GM21515 (cell line): ENCODE measurements around the gene COL18A1.

Source experiments
- ATAC-seq: cut with Tn5 transposase; IDR thresholded peaks from one replicate; pipeline ENCODE4 v1.9.1; 2021; ENCODE audit not compliant: unreplicated experiment

Gene COL18A1

DNA sequence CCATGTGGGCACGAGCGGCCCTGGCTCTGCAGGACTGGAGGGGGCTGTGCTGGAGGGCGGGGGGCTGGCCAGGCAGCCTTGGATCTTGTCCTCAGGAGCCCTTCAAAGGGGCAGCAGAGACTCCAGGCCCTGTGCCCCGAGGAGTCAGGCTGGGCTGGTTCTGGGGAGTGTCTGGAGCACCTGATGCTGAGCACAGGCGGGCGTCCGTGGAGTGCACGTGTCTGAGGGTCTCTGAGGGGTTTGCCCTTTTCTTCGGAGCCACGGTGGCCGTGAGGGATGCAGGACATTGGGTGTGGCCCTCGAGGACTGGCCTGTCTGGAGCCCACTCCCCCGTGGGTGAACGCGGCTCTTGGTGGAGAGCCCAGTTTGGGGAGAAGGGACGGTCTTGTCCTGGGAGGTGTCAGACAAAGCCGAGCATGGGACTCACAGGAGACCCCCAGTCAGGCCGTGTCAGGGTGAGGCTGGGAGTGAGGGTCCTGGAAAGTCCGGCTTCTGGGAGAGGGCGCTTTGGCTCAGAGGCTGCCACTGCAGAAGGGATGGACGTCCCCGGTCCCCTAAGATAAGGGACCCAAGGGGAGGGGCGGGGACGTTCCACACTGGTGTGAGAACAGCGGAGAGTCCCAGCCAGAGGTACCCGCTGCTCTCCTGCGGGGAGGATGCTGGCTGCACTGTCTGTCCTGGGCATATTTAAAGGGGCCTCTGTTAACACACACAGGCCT is 60.8 kb downstream of the COL18A1 start:
- ATAC-seq, result no peak

DNA sequence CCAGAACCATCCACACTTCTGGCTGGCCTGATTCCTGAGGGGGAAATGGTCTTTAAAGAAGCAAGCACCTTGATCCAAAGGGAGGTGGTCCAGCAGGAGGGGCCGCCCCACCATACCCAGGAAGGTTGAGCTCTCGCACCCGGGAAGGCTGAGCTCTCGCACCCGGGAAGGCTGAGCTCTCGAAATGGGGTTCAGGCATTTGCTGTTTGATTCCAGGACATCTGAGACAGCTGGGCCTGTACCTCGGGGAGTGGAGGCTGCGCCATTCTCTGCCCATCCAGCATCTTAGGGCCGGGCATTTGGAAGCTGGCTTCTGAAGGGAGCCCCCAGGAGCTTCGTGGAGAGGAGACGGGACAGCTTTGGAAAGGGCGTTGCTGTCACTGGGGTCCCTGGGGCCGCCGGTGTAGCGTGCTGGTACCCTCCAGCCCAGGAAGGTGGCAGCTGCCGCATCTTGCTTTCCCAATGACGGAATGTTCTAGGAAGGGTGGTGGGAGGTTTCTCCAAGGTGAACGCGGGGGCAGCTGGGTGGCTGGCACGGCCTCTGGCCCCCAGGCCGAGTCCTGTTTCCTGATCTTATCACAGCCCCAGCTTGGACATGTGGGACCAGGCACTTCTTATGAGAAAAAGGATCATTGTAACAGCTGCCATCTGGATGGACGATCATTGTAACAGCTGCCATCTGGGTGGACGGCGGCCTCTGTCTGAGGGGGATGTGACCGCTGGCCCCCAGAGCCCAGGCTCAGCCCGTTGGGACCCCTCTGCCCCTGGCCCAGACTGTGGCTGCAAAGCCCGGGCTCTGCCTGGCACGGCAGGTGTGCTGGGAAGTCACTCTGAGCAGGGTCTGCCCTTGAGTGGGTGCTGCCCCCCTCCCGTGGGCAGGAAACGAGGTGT is 61.6 kb downstream of the COL18A1 start:
- ATAC-seq, result no peak

DNA sequence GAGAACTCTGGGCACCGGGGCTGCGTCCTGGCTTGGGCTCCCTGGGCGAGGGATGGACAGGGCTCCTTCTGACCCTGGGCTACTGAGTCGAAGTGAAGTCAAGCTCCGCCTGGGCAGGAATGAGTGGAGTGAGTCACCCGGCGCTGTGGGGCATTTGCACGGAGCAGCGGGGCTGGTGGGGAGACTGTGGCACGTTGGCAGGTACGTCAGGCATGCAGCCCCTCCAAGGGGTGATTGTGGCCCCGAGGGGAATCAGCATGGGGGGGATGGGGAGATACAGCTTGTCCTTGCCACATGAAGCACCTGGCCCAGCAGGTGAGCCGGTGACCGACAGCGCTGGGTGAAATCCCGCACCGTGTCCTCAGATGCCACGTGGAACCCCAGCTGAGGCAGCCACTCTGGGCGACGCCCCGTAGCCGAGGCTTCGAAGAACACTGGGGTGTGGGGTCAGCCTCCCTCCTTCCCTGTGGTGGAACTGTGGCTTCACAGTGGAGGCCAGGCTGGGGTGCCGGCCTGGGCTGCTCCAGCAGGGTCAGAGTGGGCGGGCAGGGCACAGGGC is 62.3 kb downstream of the COL18A1 start:
- no peak for ATAC-seq

DNA sequence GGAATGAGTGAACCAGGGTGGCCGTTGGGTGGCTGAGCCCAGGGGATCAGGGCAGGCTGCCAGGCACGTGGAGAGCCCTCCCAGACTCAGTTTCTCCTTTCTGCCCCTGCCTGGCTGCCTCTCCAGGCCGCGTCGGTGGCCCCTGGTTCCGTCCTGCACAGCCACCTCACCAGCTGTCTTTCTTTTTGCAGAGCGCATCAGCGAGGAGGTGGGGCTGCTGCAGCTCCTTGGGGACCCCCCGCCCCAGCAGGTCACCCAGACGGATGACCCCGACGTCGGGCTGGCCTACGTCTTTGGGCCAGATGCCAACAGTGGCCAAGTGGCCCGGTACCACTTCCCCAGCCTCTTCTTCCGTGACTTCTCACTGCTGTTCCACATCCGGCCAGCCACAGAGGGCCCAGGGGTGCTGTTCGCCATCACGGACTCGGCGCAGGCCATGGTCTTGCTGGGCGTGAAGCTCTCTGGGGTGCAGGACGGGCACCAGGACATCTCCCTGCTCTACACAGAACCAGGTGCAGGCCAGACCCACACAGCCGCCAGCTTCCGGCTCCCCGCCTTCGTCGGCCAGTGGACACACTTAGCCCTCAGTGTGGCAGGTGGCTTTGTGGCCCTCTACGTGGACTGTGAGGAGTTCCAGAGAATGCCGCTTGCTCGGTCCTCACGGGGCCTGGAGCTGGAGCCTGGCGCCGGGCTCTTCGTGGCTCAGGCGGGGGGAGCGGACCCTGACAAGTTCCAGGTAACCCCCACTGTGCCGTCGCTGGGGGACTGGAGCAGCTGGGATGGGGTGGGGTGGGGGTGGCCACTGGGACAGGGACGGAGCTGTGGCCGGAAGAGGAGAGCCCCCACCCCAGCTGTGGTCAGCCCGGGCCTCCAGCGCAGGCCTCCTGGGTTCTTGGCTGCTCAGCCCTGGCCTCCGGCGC is 63.3 kb downstream of the COL18A1 start:
- no peak for ATAC-seq

DNA sequence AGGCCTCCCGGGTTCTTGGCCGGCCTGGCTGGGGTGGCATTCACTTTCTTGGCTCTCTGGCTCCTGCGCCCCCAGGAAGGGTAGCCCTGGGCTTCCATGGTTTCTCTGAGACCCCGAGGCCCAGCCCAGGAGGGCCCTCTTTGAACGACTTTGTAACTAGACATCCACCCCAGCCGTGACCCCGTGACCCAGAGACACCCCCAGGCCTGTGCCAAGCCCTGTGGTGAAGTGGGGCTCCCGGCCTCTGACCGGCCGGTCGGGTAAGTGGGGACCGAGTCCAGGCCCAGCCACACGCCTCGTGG is 64.0 kb downstream of the COL18A1 start:
- ATAC-seq, result no peak

DNA sequence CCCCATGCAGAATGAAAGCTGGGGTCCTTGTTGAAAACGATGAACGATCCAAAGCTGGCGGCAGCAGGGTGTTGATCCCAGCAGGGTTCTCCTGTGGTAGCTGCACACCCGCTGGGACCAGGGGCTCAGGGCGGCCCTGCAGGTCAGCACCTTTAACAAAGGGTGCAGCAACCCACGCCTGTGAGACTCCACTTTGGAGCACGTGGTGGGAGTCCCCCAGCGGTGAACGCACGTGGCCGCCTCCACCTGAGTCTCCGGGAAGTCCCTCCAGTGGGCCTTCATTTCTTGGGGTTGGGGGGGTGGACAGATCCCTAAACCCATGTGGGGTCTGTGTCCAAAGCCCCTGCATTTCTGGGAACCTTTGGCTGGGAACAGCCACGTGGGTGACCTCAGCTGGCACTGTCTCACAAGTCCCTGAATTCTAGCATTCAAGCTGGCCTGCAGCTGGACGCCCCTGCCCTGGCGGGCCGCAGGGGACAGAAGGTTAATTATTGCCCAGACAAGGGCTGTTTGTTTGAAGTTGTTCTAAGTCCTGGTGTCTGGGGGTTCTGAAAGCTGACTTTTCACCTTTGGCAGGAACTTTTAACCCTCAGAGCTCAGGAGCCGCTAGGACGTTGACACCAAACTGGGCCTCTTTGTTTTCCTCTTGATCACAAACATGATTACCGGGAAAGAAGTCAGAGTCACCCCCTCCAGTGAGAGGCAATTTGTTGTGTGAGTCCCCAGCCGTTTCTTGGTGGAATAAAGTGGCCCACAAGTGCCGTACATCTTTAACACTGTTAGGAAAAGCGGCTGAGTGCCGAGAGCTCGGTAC is 64.5 kb downstream of the COL18A1 start:
- ATAC-seq, result no peak

DNA sequence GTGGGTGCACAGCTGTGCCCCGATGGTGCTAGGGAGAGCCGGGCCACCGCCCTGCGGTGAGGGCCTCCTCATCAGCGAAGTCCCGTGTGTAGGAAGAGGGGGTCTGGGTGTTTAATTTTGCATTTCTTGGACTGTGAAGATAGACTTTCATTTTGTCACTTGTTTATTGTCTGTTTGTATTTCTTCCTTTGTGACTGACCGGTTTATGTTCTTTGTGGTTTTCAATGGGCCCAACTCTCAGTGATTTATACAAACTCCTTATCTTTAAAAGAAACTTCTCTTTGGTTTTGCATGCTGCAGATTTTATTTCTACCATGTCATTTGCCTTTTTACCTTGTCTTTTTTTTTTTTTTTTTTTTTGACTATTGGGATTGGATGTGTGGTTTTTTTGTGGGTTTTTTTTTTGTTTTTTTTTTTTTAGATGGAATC is 65.1 kb downstream of the COL18A1 start:
- no peak for ATAC-seq

DNA sequence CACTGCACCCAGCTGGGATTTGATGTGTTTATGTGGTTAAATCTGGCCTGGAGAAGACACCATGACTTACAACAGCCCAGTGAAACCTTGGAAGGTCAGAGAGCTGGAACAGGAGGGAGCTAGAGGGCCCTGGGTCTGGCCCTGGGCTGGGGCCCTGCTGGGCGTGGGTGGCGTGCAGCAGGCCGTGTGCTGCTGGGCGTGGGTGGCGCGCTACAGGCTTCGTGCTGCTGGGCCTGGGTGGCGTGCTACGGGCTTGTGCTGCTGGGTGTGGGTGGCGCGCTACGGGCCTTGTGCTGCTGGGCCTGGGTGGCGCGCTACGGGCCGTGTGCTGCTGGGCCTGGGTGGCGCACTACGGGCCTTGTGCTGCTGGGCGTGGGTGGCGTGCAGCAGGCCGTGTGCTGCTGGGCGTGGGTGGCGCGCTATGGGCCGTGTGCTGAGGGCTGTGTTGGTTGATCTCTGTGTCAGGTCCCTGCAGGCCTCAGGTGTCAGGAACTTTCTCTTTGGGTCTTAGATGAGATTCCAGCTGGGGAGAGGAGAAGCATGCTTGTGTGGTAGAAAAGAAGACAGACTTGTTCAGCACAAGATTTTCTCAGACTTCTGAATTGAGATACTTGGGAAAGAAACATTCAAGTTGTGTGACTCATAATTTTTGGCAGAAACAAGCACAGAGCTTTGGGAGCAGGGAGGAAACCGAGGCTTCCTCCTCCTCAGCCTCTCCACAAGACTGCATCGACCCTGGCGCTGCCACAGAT is 66.0 kb downstream of the COL18A1 start:
- ATAC-seq, result no peak

DNA sequence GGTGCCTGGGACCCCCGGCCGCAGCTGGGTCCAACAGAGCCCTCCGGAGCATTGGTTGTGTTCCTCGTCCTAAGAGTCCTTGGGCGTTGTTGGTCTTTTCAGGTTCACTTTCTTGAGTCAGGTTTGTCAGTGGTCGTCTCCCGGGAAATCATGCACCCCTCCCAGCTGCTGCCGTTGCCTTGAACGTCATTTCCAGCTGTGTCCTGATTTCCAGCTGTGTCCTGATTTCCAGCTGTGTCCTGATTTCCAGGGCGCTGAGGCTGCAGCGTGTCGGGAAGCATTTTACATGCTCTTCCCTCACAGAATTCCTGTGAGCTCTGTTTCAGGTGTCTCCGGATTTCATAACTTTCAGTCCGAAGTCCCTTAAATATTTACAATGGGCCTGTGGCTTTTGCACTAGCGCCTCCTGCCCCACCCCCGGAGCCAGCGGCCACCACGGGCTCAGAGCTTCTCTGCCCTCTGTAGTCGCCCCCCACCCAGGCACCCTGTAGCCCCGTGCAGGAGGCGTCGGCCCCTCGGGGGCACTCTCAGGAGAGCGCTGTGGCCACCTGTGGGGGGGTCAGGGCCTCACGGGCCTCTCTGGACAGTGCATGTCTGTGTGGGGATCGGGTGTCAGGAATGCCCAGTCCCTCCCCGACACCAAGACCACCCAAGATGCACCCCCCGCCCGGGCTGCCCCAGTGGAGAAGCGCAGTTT is 66.7 kb downstream of the COL18A1 start:
- ATAC-seq, result no peak

DNA sequence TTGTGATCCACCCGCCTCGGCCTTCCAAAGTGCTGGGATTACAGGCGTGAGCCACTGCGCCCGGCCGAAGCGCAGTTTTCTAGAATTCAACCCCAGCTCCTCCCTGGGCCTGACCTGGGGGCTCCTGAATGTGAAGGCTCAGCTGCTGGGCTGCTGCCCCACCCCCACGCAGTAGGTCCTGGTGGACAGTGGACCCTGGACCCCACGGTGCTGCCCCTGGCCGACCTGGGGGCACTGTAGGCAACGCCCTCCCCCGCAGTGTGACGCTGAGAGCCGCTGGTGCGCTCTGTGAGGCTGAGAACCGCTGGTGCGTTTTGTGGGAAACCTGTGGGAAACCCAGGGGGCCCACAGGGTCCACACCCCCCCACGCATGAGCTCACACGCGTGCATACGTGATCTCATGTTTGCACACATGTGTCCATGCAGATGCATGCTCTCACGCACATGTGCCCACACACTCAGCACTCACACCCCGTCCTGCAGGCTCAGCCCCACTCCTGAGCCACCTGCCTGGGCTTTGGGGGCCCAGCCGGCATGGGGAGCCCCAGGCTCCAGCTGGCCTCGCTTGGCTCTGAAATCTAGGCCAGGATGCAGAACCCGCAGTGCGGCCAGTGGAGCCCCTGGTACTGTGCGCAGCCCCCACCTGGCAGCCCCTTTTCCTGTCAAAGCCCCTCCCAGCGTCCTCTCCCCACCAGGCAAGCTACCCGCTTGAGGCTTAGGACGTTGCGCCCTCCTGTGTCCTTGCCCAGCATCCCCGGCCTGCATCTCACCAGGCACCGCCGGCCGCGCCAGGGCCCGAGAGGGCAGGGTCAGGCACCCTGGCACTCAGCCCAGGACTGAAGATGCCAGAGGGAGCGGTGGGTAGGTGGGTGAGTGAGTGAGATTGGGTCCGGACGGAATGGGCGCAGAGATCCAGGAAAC is 67.7 kb downstream of the COL18A1 start:
- no peak for ATAC-seq

DNA sequence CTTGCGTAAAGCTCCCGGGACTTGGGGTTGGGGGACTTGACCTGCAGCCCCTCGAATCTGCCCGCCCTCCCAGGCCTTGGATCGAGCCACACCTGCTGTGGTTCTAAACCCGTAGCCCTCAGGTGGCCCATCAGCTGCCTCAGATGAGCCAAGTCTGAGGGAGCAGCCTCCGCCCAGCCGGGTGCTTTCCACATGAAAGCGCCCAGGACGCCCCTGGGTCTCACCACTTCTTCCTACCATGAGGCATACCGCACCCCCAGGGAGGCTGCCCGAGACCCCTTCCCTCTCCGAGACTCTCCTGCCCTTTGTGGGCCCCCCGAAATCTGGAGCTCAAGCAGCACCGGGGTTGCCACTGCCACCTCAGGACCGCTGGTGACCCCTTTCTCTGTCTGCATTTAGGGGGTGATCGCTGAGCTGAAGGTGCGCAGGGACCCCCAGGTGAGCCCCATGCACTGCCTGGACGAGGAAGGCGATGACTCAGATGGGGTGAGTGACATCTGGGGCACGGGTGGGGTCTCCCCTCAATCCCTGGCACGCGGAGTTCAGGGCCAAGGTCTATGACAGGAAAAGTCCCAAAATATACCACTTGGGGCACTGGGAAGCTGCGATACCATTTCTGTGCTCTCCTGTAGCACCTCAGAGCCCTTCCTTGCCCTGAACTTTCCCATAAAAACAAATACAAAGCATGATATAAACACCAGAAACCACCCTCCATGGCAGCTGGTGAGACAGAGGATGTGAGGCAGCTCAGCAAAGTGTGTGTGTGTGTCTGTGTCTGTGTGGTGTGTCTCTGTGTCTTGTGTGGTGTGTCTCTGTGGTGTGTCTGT is 68.7 kb downstream of the COL18A1 start:
- no peak for ATAC-seq

DNA sequence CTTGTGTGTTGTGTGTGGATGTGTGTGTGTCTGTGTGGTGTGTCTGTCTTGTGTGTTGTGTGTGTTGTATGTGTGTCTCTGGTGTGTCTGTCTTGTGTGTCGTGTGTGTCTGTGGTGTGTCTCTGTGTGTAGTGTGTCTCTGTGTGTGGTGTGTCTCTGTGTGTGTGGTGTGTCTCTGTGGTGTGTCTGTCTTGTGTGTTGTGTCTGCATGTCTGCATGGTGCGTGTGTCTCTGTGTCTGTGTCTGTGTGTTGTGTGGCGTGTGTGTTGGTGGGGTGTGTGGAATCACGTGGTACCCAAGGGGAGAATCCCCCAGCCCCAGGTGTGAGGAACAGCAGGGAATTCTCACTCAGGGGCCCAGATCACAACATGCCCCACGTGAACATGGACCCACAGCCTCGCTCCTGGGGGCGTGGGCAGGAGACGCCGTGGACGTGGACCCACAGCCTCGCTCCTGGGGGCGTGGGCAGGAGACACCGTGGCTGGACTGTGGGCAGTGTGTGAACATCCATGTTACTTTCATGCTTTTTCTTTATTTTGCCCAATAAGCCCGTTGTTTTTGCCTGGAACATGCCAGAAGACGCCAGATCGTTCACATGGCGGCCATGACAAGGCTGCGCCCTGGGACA is 69.5 kb downstream of the COL18A1 start:
- no peak for ATAC-seq

DNA sequence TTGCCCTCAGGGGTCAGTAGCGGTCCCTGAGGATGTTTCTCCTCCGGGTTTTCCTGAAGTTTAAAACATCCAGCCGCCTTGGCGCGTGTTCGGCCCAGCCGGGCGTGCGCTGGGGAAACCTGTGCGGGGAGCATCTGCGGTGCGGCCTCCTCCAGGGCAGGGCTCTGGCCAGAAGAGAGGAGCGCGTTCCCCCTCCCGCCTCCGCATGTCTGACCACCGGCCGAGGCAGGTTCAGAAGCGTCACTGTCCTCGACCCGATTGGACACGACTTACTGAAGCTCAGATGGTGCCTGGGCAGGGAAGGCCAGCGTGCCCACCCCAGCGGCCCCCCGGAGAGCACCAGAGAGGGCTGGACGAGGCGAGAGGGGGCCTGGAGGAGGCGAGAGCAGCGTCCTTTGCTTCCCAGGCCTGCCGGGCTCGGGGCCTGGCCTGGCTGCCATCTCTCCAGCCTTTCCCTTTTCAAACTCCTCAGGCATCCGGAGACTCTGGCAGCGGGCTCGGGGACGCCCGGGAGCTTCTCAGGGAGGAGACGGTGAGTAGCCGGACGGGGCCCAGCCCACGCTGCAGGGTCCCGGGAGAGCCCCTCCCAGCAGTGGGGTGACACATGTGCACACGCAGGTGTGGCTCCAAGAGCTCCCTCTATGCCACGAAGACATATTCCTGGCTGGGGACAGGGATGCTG is 70.2 kb downstream of the COL18A1 start:
- ATAC-seq, result no peak

DNA sequence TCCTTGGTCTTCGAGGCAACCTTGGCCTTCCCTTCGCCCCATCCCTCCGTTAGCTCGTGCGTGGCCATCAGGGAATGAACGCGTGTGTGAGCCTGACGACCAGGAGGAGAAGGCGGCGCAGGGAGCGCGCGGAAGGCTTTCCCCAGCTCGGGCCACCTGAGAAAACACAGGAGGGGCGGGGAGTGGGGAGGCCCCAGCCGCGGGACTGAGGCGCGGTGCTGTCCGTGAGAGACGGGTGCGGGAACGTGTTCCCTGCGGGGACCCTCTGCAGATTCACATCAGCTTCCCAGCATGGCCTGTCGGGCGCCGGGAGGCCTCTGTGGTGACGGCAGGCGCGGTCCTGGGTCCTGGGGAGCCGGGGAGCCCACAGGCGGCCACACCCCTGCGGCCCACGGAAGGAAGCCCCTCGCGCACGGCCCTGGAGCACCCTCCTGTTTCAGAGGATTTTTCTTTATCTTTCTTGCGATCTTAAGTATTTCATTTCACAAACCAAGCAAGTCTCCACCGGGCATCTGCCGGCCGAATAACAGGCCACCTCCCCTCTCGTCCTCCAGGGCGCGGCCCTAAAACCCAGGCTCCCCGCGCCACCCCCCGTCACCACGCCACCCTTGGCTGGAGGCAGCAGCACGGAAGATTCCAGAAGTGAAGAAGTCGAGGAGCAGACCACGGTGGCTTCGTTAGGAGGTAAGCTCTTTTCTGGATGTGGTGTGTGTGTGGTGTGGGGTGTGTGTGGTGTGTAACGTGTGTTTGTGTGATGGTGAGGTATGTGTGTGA is 71.0 kb downstream of the COL18A1 start:
- no peak for ATAC-seq

DNA sequence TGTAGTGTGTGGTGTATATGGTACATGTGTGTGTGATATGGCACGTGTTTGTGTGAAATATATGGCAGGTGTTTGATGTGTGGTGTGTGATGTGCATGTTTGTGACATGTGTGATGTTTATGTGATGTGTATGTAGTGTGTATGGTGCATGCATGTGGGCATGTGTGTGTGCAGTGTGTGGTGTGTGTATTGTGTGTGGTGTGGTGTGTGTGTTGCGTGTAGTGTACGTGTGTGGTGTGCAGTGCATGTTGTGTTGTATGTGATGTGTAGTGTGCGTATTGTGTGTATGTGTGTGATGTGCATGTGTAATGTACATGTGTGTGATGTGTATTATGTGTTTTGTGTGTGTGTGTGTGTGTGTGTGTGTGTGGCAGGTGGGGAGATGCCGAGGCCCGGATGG is 71.6 kb downstream of the COL18A1 start:
- ATAC-seq, result no peak
